HEK293 (cell line): ENCODE results near the gene TRAF3.

Experiments used
- CTCF ChIA-PET: fragments of 350-600 bp; formaldehyde crosslinking; extraction: SDS; loops from one replicate; lab custom pipeline; 2021; ENCODE audit warnings: antibody characterized with exemption; lab: Yijun Ruan, JAX
- POLR2A ChIA-PET: fragments of 300-600 bp; formaldehyde crosslinking; extraction: SDS; loops from one replicate; lab custom pipeline; 2020; ENCODE audit warnings: antibody characterized with exemption, inconsistent platforms; lab: Yijun Ruan, JAX
- H3K27ac ChIP-seq: fragments of 200-500 bp; sonication (Bioruptor generic); 2 replicates; pipeline ENCODE4 v1.5.1; 2014; ENCODE audit warnings: low read depth, low read length, control low read depth, inconsistent platforms; ENCODE audit errors: extremely low read depth
- H3K36me3 ChIP-seq, 2 experiments: fragments of 200-500 bp in 1 of 2; sonication (Bioruptor generic) in 1 of 2; 1 replicate in 1 of 2; 2 replicates in 1 of 2; pipeline ENCODE4 v1.5.1; 2014 to 2017; ENCODE audit warnings: inconsistent platforms in 2 of 2, low read length in 2 of 2; ENCODE audit not compliant: control insufficient read depth in 2 of 2, insufficient read depth in 1 of 2
- H3K4me1 ChIP-seq: fragments of 200-500 bp; sonication (Bioruptor generic); 2 replicates; pipeline ENCODE4 v1.5.1; 2014; ENCODE audit warnings: mild to moderate bottlenecking, low read length, inconsistent platforms; ENCODE audit not compliant: control insufficient read depth, insufficient read depth
- H3K4me3 ChIP-seq: 2 replicates; pipeline ENCODE4 v1.5.1; 2011; ENCODE audit warnings: low read depth, mild to moderate bottlenecking, control low read depth, low read length, moderate library complexity
- H3K9me3 ChIP-seq: fragments of 200-500 bp; sonication (Bioruptor generic); 2 replicates; pipeline ENCODE4 v1.5.1; 2014; ENCODE audit warnings: low read depth, low read length, inconsistent platforms; ENCODE audit not compliant: control insufficient read depth, insufficient read depth
- HIC1 ChIP-seq: fragments of 450-650 bp; formaldehyde crosslinking; IDR thresholded peaks from 2 replicates; pipeline ENCODE4 v1.5.1; 2016; ENCODE audit warnings: missing biosample characterization, missing genetic modification characterization
- KLF1 ChIP-seq: fragments of 450-650 bp; formaldehyde crosslinking; IDR thresholded peaks from 2 replicates; pipeline ENCODE4 v1.5.1; 2016; ENCODE audit warnings: missing biosample characterization, missing genetic modification characterization
- KLF17 ChIP-seq: fragments of 450-650 bp; formaldehyde crosslinking; IDR thresholded peaks from 2 replicates; pipeline ENCODE4 v1.5.1; 2016; ENCODE audit warnings: missing biosample characterization, missing genetic modification characterization
- MYNN ChIP-seq: fragments of 450-650 bp; formaldehyde crosslinking; IDR thresholded peaks from 2 replicates; pipeline ENCODE4 v1.5.1; 2016; ENCODE audit warnings: missing biosample characterization, missing genetic modification characterization, borderline replicate concordance
- OSR2 ChIP-seq: fragments of 450-650 bp; formaldehyde crosslinking; IDR thresholded peaks from 2 replicates; pipeline ENCODE4 v1.5.1; 2016; ENCODE audit warnings: missing biosample characterization, missing genetic modification characterization
- PRDM1 ChIP-seq: fragments of 450-650 bp; formaldehyde crosslinking; IDR thresholded peaks from 2 replicates; pipeline ENCODE4; 2016; ENCODE audit warnings: missing biosample characterization, missing genetic modification characterization
- REPIN1 ChIP-seq: fragments of 450-650 bp; formaldehyde crosslinking; IDR thresholded peaks from 2 replicates; pipeline ENCODE4 v1.5.1; 2017; ENCODE audit warnings: missing biosample characterization, missing genetic modification characterization, low read depth
- SP7 ChIP-seq: fragments of 450-650 bp; formaldehyde crosslinking; IDR thresholded peaks from 2 replicates; pipeline ENCODE4 v1.5.1; 2016; ENCODE audit warnings: missing biosample characterization, missing genetic modification characterization
- TCF7L2 ChIP-seq: IDR thresholded peaks from 2 replicates; pipeline ENCODE4 v1.6.1; 2011; ENCODE audit warnings: low read depth, mild to moderate bottlenecking, inconsistent platforms, low read length, moderate library complexity, borderline replicate concordance
- ZBTB1 ChIP-seq: fragments of 450-650 bp; formaldehyde crosslinking; IDR thresholded peaks from 2 replicates; pipeline ENCODE4 v1.5.1; 2016; ENCODE audit warnings: missing biosample characterization, missing genetic modification characterization
- ZBTB21 ChIP-seq: fragments of 450-650 bp; formaldehyde crosslinking; IDR thresholded peaks from 2 replicates; pipeline ENCODE4 v1.5.1; 2017; ENCODE audit warnings: missing biosample characterization, missing genetic modification characterization
- ZBTB48 ChIP-seq: fragments of 450-650 bp; formaldehyde crosslinking; IDR thresholded peaks from 2 replicates; pipeline ENCODE4 v1.5.1; 2016; ENCODE audit warnings: missing biosample characterization, missing genetic modification characterization
- ZFP37 ChIP-seq: fragments of 450-650 bp; formaldehyde crosslinking; IDR thresholded peaks from 2 replicates; pipeline ENCODE4 v1.5.1; 2016; ENCODE audit warnings: missing biosample characterization, missing genetic modification characterization
- ZNF148 ChIP-seq: fragments of 450-650 bp; formaldehyde crosslinking; IDR thresholded peaks from 2 replicates; pipeline ENCODE4 v1.5.0; 2017; ENCODE audit warnings: missing biosample characterization, missing genetic modification characterization, borderline replicate concordance
- ZNF19 ChIP-seq: fragments of 450-650 bp; formaldehyde crosslinking; IDR thresholded peaks from 2 replicates; pipeline ENCODE4; 2016; ENCODE audit warnings: missing biosample characterization, missing genetic modification characterization, low read depth
- ZNF23 ChIP-seq: fragments of 450-650 bp; formaldehyde crosslinking; IDR thresholded peaks from 2 replicates; pipeline ENCODE4 v1.5.1; 2016; ENCODE audit warnings: missing biosample characterization, missing genetic modification characterization, borderline replicate concordance
- ZNF366 ChIP-seq: fragments of 450-650 bp; formaldehyde crosslinking; conservative IDR thresholded peaks from 2 replicates; pipeline ENCODE4 v1.5.1; 2016; ENCODE audit warnings: missing biosample characterization, missing genetic modification characterization
- ZNF423 ChIP-seq: fragments of 450-650 bp; formaldehyde crosslinking; IDR thresholded peaks from 2 replicates; pipeline ENCODE4 v1.5.1; 2016; ENCODE audit warnings: missing biosample characterization, missing genetic modification characterization
- ZNF518A ChIP-seq: fragments of 450-650 bp; formaldehyde crosslinking; conservative IDR thresholded peaks from 2 replicates; pipeline ENCODE4 v1.5.1; 2016; ENCODE audit warnings: low read depth, missing biosample characterization, missing genetic modification characterization
- ZNF555 ChIP-seq: fragments of 450-650 bp; formaldehyde crosslinking; conservative IDR thresholded peaks from 2 replicates; pipeline ENCODE4 v1.5.1; 2017; ENCODE audit warnings: missing biosample characterization, mild to moderate bottlenecking, missing genetic modification characterization, inconsistent platforms
- ZNF677 ChIP-seq: fragments of 450-650 bp; IDR thresholded peaks from 2 replicates; pipeline ENCODE4 v1.5.0; 2018; ENCODE audit warnings: missing biosample characterization, mild to moderate bottlenecking, missing genetic modification characterization, moderate library complexity
- ZNF76 ChIP-seq: fragments of 450-650 bp; formaldehyde crosslinking; IDR thresholded peaks from 2 replicates; pipeline ENCODE4; 2016; ENCODE audit warnings: low read depth, missing biosample characterization, missing genetic modification characterization, borderline replicate concordance
- ZNF768 ChIP-seq: fragments of 450-650 bp; formaldehyde crosslinking; IDR thresholded peaks from 2 replicates; pipeline ENCODE4 v1.5.1; 2018; ENCODE audit warnings: missing biosample characterization, mild to moderate bottlenecking, missing genetic modification characterization
- ZNF792 ChIP-seq: fragments of 450-650 bp; formaldehyde crosslinking; IDR thresholded peaks from 2 replicates; pipeline ENCODE4 v1.5.1; 2016; ENCODE audit warnings: missing biosample characterization, missing genetic modification characterization
- ZXDB ChIP-seq: fragments of 450-650 bp; formaldehyde crosslinking; IDR thresholded peaks from 2 replicates; pipeline ENCODE4 v1.5.1; 2016; ENCODE audit warnings: missing biosample characterization, missing genetic modification characterization

Gene TRAF3

GRCh38 chr14:102828151-102828550, 50.9 kb downstream of the TRAF3 start:
- Histone ChIP-seq H3K4me1 (0 out of 2 replicates have a peak, but pooled peaks cover 5% of the 10 kb centered on the region), H3K36me3 (peaks cover 0 to 9% of the 10 kb centered on the region in 2 experiments; a peak in 2 of 3 replicates), H3K27ac (no peak overlapping the region), H3K9me3 (no peaks in the 10 kb centered on the region), H3K4me3 (no peak overlapping the region)
- TF ChIP-seq PRDM1 (tag by site-specific recombination) (no peak), MYNN (tag by site-specific recombination) (no peak), KLF1 (tag by site-specific recombination) (no peak), ZNF76 (tag by site-specific recombination) (no peak), ZNF19 (tag by site-specific recombination) (no peak), TCF7L2 (no peak), ZBTB21 (tag by site-specific recombination) (no peak), ZNF366 (tag by site-specific recombination) (no peak), ZNF423 (tag by site-specific recombination) (no peak), REPIN1 (tag by site-specific recombination) (no peak), ZNF148 (tag by site-specific recombination) (no peak), ZNF555 (tag by site-specific recombination) (no peak), ZBTB48 (tag by site-specific recombination) (no peak), ZNF792 (tag by site-specific recombination) (no peak), ZNF677 (no peak), OSR2 (no peak), ZXDB (tag by site-specific recombination) (no peak), ZBTB1 (tag by site-specific recombination) (no peak), HIC1 (no peak), ZNF768 (tag by site-specific recombination) (no peak)
- POLR2A ChIA-PET, result no interaction called here
- CTCF ChIA-PET, result no interaction called here

DNA sequence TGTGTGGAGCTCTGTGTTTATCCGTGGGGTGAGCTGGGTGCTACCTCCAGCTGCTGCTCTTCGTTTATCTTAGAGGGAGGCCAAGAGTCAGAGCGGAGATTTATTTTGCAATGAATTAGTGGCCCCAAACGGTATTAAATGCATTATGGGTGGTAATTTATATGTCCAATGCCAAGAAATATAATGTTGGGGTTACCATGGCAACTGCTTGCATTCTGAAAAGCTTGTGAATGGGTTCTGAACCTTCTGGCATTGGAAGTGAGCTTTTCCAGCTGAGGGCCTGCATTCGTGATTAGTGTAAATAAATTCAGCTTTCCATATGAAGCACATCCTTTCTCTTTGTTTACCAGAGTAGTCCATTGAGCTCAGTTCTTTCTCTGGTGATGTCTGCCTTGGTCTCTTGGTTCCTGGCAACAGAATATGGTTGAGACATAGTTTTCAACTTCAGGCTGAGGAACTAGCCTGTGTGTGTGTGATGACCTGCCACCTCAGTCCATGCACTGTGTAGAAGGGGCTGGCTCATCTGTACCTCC, 51.8 kb downstream of the TRAF3 start:
- Histone ChIP-seq H3K36me3 (peaks cover 0 to 12% of the 10 kb centered on the region in 2 experiments; a peak in 2 of 3 replicates), H3K4me1 (0 out of 2 replicates have a peak, but pooled peaks cover 3% of the 10 kb centered on the region), H3K4me3 (no peak overlapping the region), H3K27ac (no peak overlapping the region), H3K9me3 (no peaks in the 10 kb centered on the region)
- ChIA-PET CTCF (interaction anchor here (0.6 kb wide), 1 partner anchor 234 kb away, joined by 3 read pairs; no protein-coding TSS in a partner anchor), POLR2A (no interaction called here)
- TF ChIP-seq SP7 (tag by site-specific recombination) (no peak), ZFP37 (no peak), ZNF518A (tag by site-specific recombination) (no peak), ZNF23 (tag by site-specific recombination) (no peak), KLF17 (tag by site-specific recombination) (no peak)
